Kidney (tissue), 14 donors: ENCODE measurements around the gene LCMT2. TPM values are rescaled to one million over a fixed set of nuclear protein-coding genes. Genes with fewer than 3 reads are reported as not detected.
A peak's percentile ranks its signal among the peaks of the same experiment; 100 is the strongest.

ENCODE experiments used
- DNase-seq, 5 donors: peaks; one replicate each; pipeline ENCODE4 v3.0.0-alpha.2; 2013 to 2020
- FAIRE-seq: peaks from 2 replicates; lab custom pipeline; 2012; peaks lifted over from hg19 to GRCh38; lab: Jason Lieb, UNC
- H3K27ac ChIP-seq, 2 donors: one replicate each; pipeline ENCODE4 v1.7.0; 2013; ENCODE audit warnings: low read depth in 2 of 2, low read length in 2 of 2, inconsistent platforms in 1 of 2
- H3K27me3 ChIP-seq: one replicate; pipeline ENCODE4 v1.7.1; 2013; ENCODE audit warnings: low read length, inconsistent platforms; ENCODE audit not compliant: control insufficient read depth, insufficient read depth
- H3K36me3 ChIP-seq, 3 donors: one replicate each; pipeline versions ENCODE4 v1.7.0 to v1.7.1; 2013; ENCODE audit warnings: low read length in 3 of 3, control low read depth in 1 of 3, inconsistent platforms in 1 of 3; ENCODE audit not compliant: insufficient read depth in 3 of 3, control insufficient read depth in 2 of 3
- H3K4me1 ChIP-seq, 3 donors: one replicate each; pipeline versions ENCODE4 v1.7.0 to v1.7.1; 2013; ENCODE audit warnings: low read length in 3 of 3, inconsistent platforms in 1 of 3, low read depth in 1 of 3; ENCODE audit not compliant: control insufficient read depth in 2 of 3, insufficient read depth in 2 of 3
- H3K4me3 ChIP-seq, 3 donors: one replicate each; pipeline versions ENCODE4 v1.7.0 to v1.8.1; 2013; ENCODE audit warnings: low read length in 3 of 3, control low read depth in 1 of 3, inconsistent platforms in 1 of 3
- H3K9ac ChIP-seq, 3 donors: one replicate each; pipeline versions ENCODE4 v1.7.0 to v1.7.1; 2013; ENCODE audit warnings: low read length in 3 of 3, control low read depth in 1 of 3, inconsistent platforms in 1 of 3
- H3K9me3 ChIP-seq, 3 donors: one replicate each; pipeline versions ENCODE4 v1.7.0 to v1.7.1; 2013; ENCODE audit warnings: low read length in 3 of 3, control low read depth in 1 of 3, inconsistent platforms in 1 of 3; ENCODE audit not compliant: control insufficient read depth in 2 of 3, insufficient read depth in 1 of 3
- CTCF ChIP-seq: IDR thresholded peaks from 3 replicates; pipeline ENCODE4 v1.5.1; 2012; ENCODE audit warnings: mild to moderate bottlenecking, moderate library complexity, borderline replicate concordance; ENCODE audit not compliant: insufficient read depth; ENCODE audit errors: extremely low read depth
- intact Hi-C: fragments of 100-400 bp; cut with DNase I; formaldehyde crosslinking; loops from one replicate; pipeline ENCODE4 v1.11.1; 2022
- polyA plus RNA-seq: library from polyadenylated mRNA; stranded (reverse); fragments of 350-450 nt; fragmentation: Illumina TruSeq; extraction: RNeasy Lipid Tissue Mini Kit (QIAGEN cat#74804); gene quantifications from one replicate; pipeline ENCODE4 v1.2.3, GENCODE V29; 2014; ENCODE audit warnings: low read depth, low replicate concordance; ENCODE audit not compliant: insufficient read depth
- total RNA-seq: library from RNA; stranded (reverse); fragmentation: NEBNext Ultra II Directional; extraction: Animal tissue kit (Norgen Biotek cat#: 25700); gene quantifications from one replicate; pipeline ENCODE4 v1.2.1, GENCODE V29; 2021
- donor health status: control.
- donor health status: control.
- donor health status: control.
- donor health status: control.
- donor health status: control.
- donor health status: DM: yes; HTN: yes; CAD: no.
- donor health status: Normal renal cell carcinoma (clear cell type).

Gene LCMT2
- total and polyA plus RNA-seq, 2 donors from 2014 or later: 5.8 to 12.7 TPM

GRCh38 chr15:43329217-43329959 lies 985 bp downstream of the LCMT2 start:
- FAIRE-seq: no peak
- peak in 2 of 5 donors; percentile 7 to 52 for DNase-seq
- Histone ChIP-seq H3K4me1 (peaks cover 0 to 11% (median 10%) of the 10 kb centered on the region in 3 donors), H3K27ac (peak overlapping the region; percentile 87 to 92), H3K36me3 (peaks cover 0 to 3% (median 0%) of the 10 kb centered on the region in 3 donors), H3K4me3 (peak overlapping the region; percentile 93 to 99 (median 94)), H3K9ac (peak overlapping the region; percentile 81 to 90 (median 90)), H3K27me3 (no peaks in the 10 kb centered on the region), H3K9me3 (no peaks in the 10 kb centered on the region)
- intact Hi-C loops: no loop called here
- no peak for TF ChIP-seq CTCF

- H3K4me1 ChIP-seq: peaks cover 0 to 11% (median 10%) of the 10 kb centered on the region in 3 donors
- no peaks in the 10 kb centered on the region for H3K27me3 ChIP-seq
- DNase-seq (no peak), FAIRE-seq (no peak)
- no peak overlapping the region for H3K9ac ChIP-seq
- no peak for TF ChIP-seq CTCF
- no peak overlapping the region for H3K27ac ChIP-seq
- intact Hi-C loops: no loop called here
- peaks cover 0 to 3% (median 0%) of the 10 kb centered on the region in 3 donors for H3K36me3 ChIP-seq
- H3K4me3 ChIP-seq: no peak overlapping the region
- no peaks in the 10 kb centered on the region for H3K9me3 ChIP-seq
Measured at GRCh38 chr15:43325039-43325684, 5.2 kb downstream of the LCMT2 start.

GRCh38 chr15:43318990-43319771 lies 11.2 kb downstream of the LCMT2 start:
- H3K4me1 ChIP-seq: peaks cover 0 to 5% (median 0%) of the 10 kb centered on the region in 3 donors
- intact Hi-C loops: no loop called here
- no peaks in the 10 kb centered on the region for H3K36me3 ChIP-seq
- no peak for FAIRE-seq
- no peak for DNase-seq
- no peak overlapping the region for H3K9ac ChIP-seq
- no peak overlapping the region for H3K27ac ChIP-seq
- H3K9me3 ChIP-seq: no peaks in the 10 kb centered on the region
- H3K4me3 ChIP-seq: no peak overlapping the region
- TF ChIP-seq CTCF: no peak
- no peaks in the 10 kb centered on the region for H3K27me3 ChIP-seq
